OCI-LY1 (cell line): ENCODE measurements around the gene FRS2.

Experiments used
- CTCF ChIP-seq: fragments of 200-600 bp; sonication (generic), shearing (Covaris generic); IDR thresholded peaks from 2 replicates; pipeline ENCODE4 v1.5.1; 2017; ENCODE audit warnings: mild to moderate bottlenecking, antibody characterized with exemption, low read length, moderate library complexity, mixed read lengths
- EZH2 ChIP-seq: fragments of 200-600 bp; sonication (generic), shearing (Covaris generic); IDR thresholded peaks from 2 replicates; pipeline ENCODE4 v1.8.0; 2017; ENCODE audit warnings: borderline replicate concordance, mixed run types, mild to moderate bottlenecking, antibody characterized with exemption, low read length, moderate library complexity, mixed read lengths

GRCh38 chr12:69620077-69620476 lies 149.9 kb downstream of the FRS2 start:
- TF ChIP-seq CTCF, result no peak
- TF ChIP-seq EZH2, result no peak
